ENCODE results near the gene GREB1. TPM values are rescaled to one million over a fixed set of nuclear protein-coding genes. Genes with fewer than 3 reads are reported as not detected.

Gene GREB1
- total and polyA plus RNA-seq, 2 donors (not counting 1 experiment from before 2014, with no cell fraction given), result 0.04 to 0.39 TPM

GRCh38 chr2:11564816-11565567 is 31.1 kb downstream of the GREB1 start:
- no peak for TF ChIP-seq CTCF (IDR thresholded peaks at IDR 0.05)
- TF ChIP-seq EZH2 (IDR thresholded peaks at IDR 0.05; ENCODE audit: borderline replicate concordance, insufficient read depth, low read depth, low read length, poor library complexity, severe bottlenecking), result no peak
- CTCF ChIA-PET, result interaction anchor here (1.1 kb wide), 1 partner anchor 18 kb away, joined by 4 read pairs; no protein-coding TSS in a partner anchor
- POLR2A ChIA-PET, result no interaction called here

GRCh38 chr2:11566383-11566782 is 32.5 kb downstream of the GREB1 start:
- no peak overlapping the region for H3K4me3 Mint-ChIP-seq
- H3K9me3 ChIP-seq (ENCODE audit: control extremely low read depth in 1 of 3, control insufficient read depth in 2 of 3, insufficient read depth in 1 of 3, low read length in 2 of 3), result no peaks in the 10 kb centered on the region
- no peaks in the 10 kb centered on the region for H3K36me3 ChIP-seq (replicated peaks in 1 of 2; ENCODE audit: control extremely low read depth in 1 of 2, control insufficient read depth in 1 of 2, extremely low read depth in 1 of 2, insufficient read depth in 2 of 2, low read length in 1 of 2)
- no peak overlapping the region for H3K27ac Mint-ChIP-seq
- WGBS (ENCODE audit: insufficient coverage), result 90% methylated on average over 12 of the region's 14 CpGs
- no peaks in the 10 kb centered on the region for H4K20me1 ChIP-seq (ENCODE audit: control insufficient read depth, insufficient read depth, low read length, poor library complexity, severe bottlenecking)
- no peak overlapping the region for H3K9ac ChIP-seq (ENCODE audit: low read length)
- DNase-seq, result no peak
- H3K4me1 Mint-ChIP-seq, result no peaks in the 10 kb centered on the region
- TF ChIP-seq EZH2 (IDR thresholded peaks at IDR 0.05; ENCODE audit: borderline replicate concordance, insufficient read depth, low read depth, low read length, poor library complexity, severe bottlenecking) (no peak), CTCF (IDR thresholded peaks at IDR 0.05) (no peak)
- no peaks in the 10 kb centered on the region for H3K9me3 Mint-ChIP-seq (ENCODE audit: insufficient read depth)
- ATAC-seq (ENCODE audit: low read depth), result no peak
- no peak overlapping the region for H3K4me2 ChIP-seq (replicated peaks; ENCODE audit: low read depth, low read length, poor library complexity, severe bottlenecking)
- H3K27me3 Mint-ChIP-seq, result peaks cover 8% of the 10 kb centered on the region
- intact Hi-C loops (cut with micrococcal nuclease), result no loop called here
- H2AFZ ChIP-seq (ENCODE audit: insufficient read depth, low read depth, low read length, poor library complexity, severe bottlenecking), result no peak overlapping the region
- CTCF ChIA-PET, result no interaction called here
- H3K79me2 ChIP-seq (ENCODE audit: control insufficient read depth, insufficient read depth, low read length), result no peaks in the 10 kb centered on the region
- no peaks in the 10 kb centered on the region for H3K27me3 ChIP-seq (replicated peaks in 1 of 4; ENCODE audit: control extremely low read depth in 1 of 4, control insufficient read depth in 3 of 4, insufficient read depth in 4 of 4, low read length in 3 of 4)
- H3K27ac ChIP-seq (ENCODE audit: low read length in 2 of 2), result no peak overlapping the region
- no peak overlapping the region for H3K4me3 ChIP-seq (ENCODE audit: control extremely low read depth in 1 of 5, extremely low read depth in 1 of 5, insufficient read depth in 1 of 5, low read depth in 2 of 5, low read length in 4 of 5)
- POLR2A ChIA-PET, result no interaction called here
- no peaks in the 10 kb centered on the region for H3K4me1 ChIP-seq (ENCODE audit: control insufficient read depth in 2 of 2, insufficient read depth in 2 of 2, low read length in 2 of 2)

More at GRCh38 chr2:11564816-11565567, 31.1 kb downstream of the GREB1 start:
- Histone ChIP-seq H3K27me3 (replicated peaks in 1 of 4; ENCODE audit: control extremely low read depth in 1 of 4, control insufficient read depth in 3 of 4, insufficient read depth in 4 of 4, low read length in 3 of 4) (no peaks in the 10 kb centered on the region), H3K4me1 (ENCODE audit: control insufficient read depth in 2 of 2, insufficient read depth in 2 of 2, low read length in 2 of 2) (no peaks in the 10 kb centered on the region), H3K36me3 (replicated peaks in 1 of 2; ENCODE audit: control extremely low read depth in 1 of 2, control insufficient read depth in 1 of 2, extremely low read depth in 1 of 2, insufficient read depth in 2 of 2, low read length in 1 of 2) (no peaks in the 10 kb centered on the region), H3K4me3 (ENCODE audit: control extremely low read depth in 1 of 5, extremely low read depth in 1 of 5, insufficient read depth in 1 of 5, low read depth in 2 of 5, low read length in 4 of 5) (no peak overlapping the region), H3K9me3 (ENCODE audit: control extremely low read depth in 1 of 3, control insufficient read depth in 2 of 3, insufficient read depth in 1 of 3, low read length in 2 of 3) (no peaks in the 10 kb centered on the region), H3K9ac (ENCODE audit: low read length) (no peak overlapping the region), H3K27ac (ENCODE audit: low read length in 2 of 2) (no peak overlapping the region), H3K4me2 (replicated peaks; ENCODE audit: low read depth, low read length, poor library complexity, severe bottlenecking) (no peak overlapping the region), H4K20me1 (ENCODE audit: control insufficient read depth, insufficient read depth, low read length, poor library complexity, severe bottlenecking) (no peaks in the 10 kb centered on the region), H2AFZ (ENCODE audit: insufficient read depth, low read depth, low read length, poor library complexity, severe bottlenecking) (no peak overlapping the region), H3K79me2 (ENCODE audit: control insufficient read depth, insufficient read depth, low read length) (no peaks in the 10 kb centered on the region)
- DNase-seq (no peak), ATAC-seq (ENCODE audit: low read depth) (no peak)
- Mint-ChIP-seq H3K4me3 (no peak overlapping the region), H3K9me3 (ENCODE audit: insufficient read depth) (no peaks in the 10 kb centered on the region), H3K27me3 (peaks cover 6% of the 10 kb centered on the region), H3K27ac (no peak overlapping the region), H3K4me1 (no peaks in the 10 kb centered on the region)
- intact Hi-C loops (cut with micrococcal nuclease), result no loop called here
- 71% methylated on average over 4 of the region's 7 CpGs for WGBS (ENCODE audit: insufficient coverage)

All from B cell (primary cell).